ENCODE data around the gene HDAC1. TPM values are rescaled to one million over a fixed set of nuclear protein-coding genes. Genes with fewer than 3 reads are reported as not detected.

HDAC1 gene
- total and polyA plus RNA-seq, 4 donors: 37.2 to 79.3 (median 67.3) TPM

- Histone ChIP-seq H3K36me3 (ENCODE audit: control insufficient read depth, insufficient read depth, low read length) (peaks cover 39% of the 10 kb centered on the region), H3K4me1 (ENCODE audit: control insufficient read depth, insufficient read depth, low read length) (peaks cover 74% of the 10 kb centered on the region), H3K27ac (ENCODE audit: low read depth, low read length) (peak overlapping the region; percentile 42), H3K4me3 (ENCODE audit: low read depth, low read length) (peak overlapping the region; percentile 63), H3K27me3 (ENCODE audit: control insufficient read depth, insufficient read depth, low read length) (no peaks in the 10 kb centered on the region), H3K9me3 (ENCODE audit: control insufficient read depth, insufficient read depth, low read length) (no peaks in the 10 kb centered on the region)
- DNase-seq (ENCODE audit: low read depth in 4 of 6, low spot score in 6 of 6): no peak
- WGBS (ENCODE audit: insufficient coverage): 0% methylated on average over 33 of the region's 34 CpGs
Observed at GRCh38 chr1:32335535-32335789, 43.6 kb downstream of the HDAC1 start.

GRCh38 chr1:32335790-32336590 lies 44.1 kb downstream of the HDAC1 start, which contains the start of gene MARCKSL1:
TSS of gene MARCKSL1 (minus strand) at chr1:32336233. CDS start at chr1:32336033, 200 bp downstream.
- WGBS (ENCODE audit: insufficient coverage): 0% methylated on average over 95 of the region's 95 CpGs

GRCh38 chr1:32336591-32336932 lies 44.7 kb downstream of the HDAC1 start:
- H3K27ac ChIP-seq (ENCODE audit: low read depth, low read length): peak overlapping the region; percentile 95
- H3K4me3 ChIP-seq (ENCODE audit: low read depth, low read length): peak overlapping the region; percentile 52
- WGBS (ENCODE audit: insufficient coverage): 36% methylated on average over 14 of the region's 15 CpGs
- H3K4me1 ChIP-seq (ENCODE audit: control insufficient read depth, insufficient read depth, low read length): peaks cover 82% of the 10 kb centered on the region
- no peaks in the 10 kb centered on the region for H3K27me3 ChIP-seq (ENCODE audit: control insufficient read depth, insufficient read depth, low read length)
- H3K9me3 ChIP-seq (ENCODE audit: control insufficient read depth, insufficient read depth, low read length): no peaks in the 10 kb centered on the region
- DNase-seq (ENCODE audit: low read depth in 4 of 6, low spot score in 6 of 6): no peak
- peaks cover 28% of the 10 kb centered on the region for H3K36me3 ChIP-seq (ENCODE audit: control insufficient read depth, insufficient read depth, low read length)

More at GRCh38 chr1:32335790-32336590, 44.1 kb downstream of the HDAC1 start, which contains the start of gene MARCKSL1:
- H3K27me3 ChIP-seq (ENCODE audit: control insufficient read depth, insufficient read depth, low read length): no peaks in the 10 kb centered on the region
- peaks cover 33% of the 10 kb centered on the region for H3K36me3 ChIP-seq (ENCODE audit: control insufficient read depth, insufficient read depth, low read length)
- H3K9me3 ChIP-seq (ENCODE audit: control insufficient read depth, insufficient read depth, low read length): no peaks in the 10 kb centered on the region
- H3K4me1 ChIP-seq (ENCODE audit: control insufficient read depth, insufficient read depth, low read length): peaks cover 77% of the 10 kb centered on the region
- H3K27ac ChIP-seq (ENCODE audit: low read depth, low read length): peak within 1 kb of the TSS; percentile 95
- DNase-seq (ENCODE audit: low read depth in 4 of 6, low spot score in 6 of 6): peak in 4 of 6 donors; percentile 75 to 96 (median 89)
- H3K4me3 ChIP-seq (ENCODE audit: low read depth, low read length): peak within 1 kb of the TSS; percentile 63

GRCh38 chr1:32336963-32337675 lies 45.2 kb downstream of the HDAC1 start:
- no peaks in the 10 kb centered on the region for H3K27me3 ChIP-seq (ENCODE audit: control insufficient read depth, insufficient read depth, low read length)
- no peak for DNase-seq (ENCODE audit: low read depth in 4 of 6, low spot score in 6 of 6)
- H3K27ac ChIP-seq (ENCODE audit: low read depth, low read length): peak overlapping the region; percentile 95
- H3K4me3 ChIP-seq (ENCODE audit: low read depth, low read length): peak overlapping the region; percentile 52
- H3K36me3 ChIP-seq (ENCODE audit: control insufficient read depth, insufficient read depth, low read length): peaks cover 22% of the 10 kb centered on the region
- peaks cover 79% of the 10 kb centered on the region for H3K4me1 ChIP-seq (ENCODE audit: control insufficient read depth, insufficient read depth, low read length)
- 60% methylated on average over 1 of the region's 8 CpGs for WGBS (ENCODE audit: insufficient coverage)
- no peaks in the 10 kb centered on the region for H3K9me3 ChIP-seq (ENCODE audit: control insufficient read depth, insufficient read depth, low read length)

GRCh38 chr1:32337855-32338636 lies 46.2 kb downstream of the HDAC1 start:
- no peaks in the 10 kb centered on the region for H3K27me3 ChIP-seq (ENCODE audit: control insufficient read depth, insufficient read depth, low read length)
- DNase-seq (ENCODE audit: low read depth in 4 of 6, low spot score in 6 of 6): peak in 3 of 6 donors; percentile 48 to 85 (median 80)
- peaks cover 70% of the 10 kb centered on the region for H3K4me1 ChIP-seq (ENCODE audit: control insufficient read depth, insufficient read depth, low read length)
- H3K27ac ChIP-seq (ENCODE audit: low read depth, low read length): peak overlapping the region; percentile 95
- no peaks in the 10 kb centered on the region for H3K9me3 ChIP-seq (ENCODE audit: control insufficient read depth, insufficient read depth, low read length)
- WGBS (ENCODE audit: insufficient coverage): 28% methylated on average over 11 of the region's 16 CpGs
- peak overlapping the region; percentile 2 for H3K4me3 ChIP-seq (ENCODE audit: low read depth, low read length)
- peaks cover 13% of the 10 kb centered on the region for H3K36me3 ChIP-seq (ENCODE audit: control insufficient read depth, insufficient read depth, low read length)

- Histone ChIP-seq H3K36me3 (ENCODE audit: control insufficient read depth, insufficient read depth, low read length) (peaks cover 11% of the 10 kb centered on the region), H3K27ac (ENCODE audit: low read depth, low read length) (peak overlapping the region; percentile 95), H3K4me3 (ENCODE audit: low read depth, low read length) (peak overlapping the region; percentile 2), H3K27me3 (ENCODE audit: control insufficient read depth, insufficient read depth, low read length) (no peaks in the 10 kb centered on the region), H3K4me1 (ENCODE audit: control insufficient read depth, insufficient read depth, low read length) (peaks cover 67% of the 10 kb centered on the region), H3K9me3 (ENCODE audit: control insufficient read depth, insufficient read depth, low read length) (no peaks in the 10 kb centered on the region)
- WGBS (ENCODE audit: insufficient coverage): 59% methylated on average over 11 of the region's 14 CpGs
- DNase-seq (ENCODE audit: low read depth in 4 of 6, low spot score in 6 of 6): no peak
Observed at GRCh38 chr1:32338637-32339145, 46.8 kb downstream of the HDAC1 start.

GRCh38 chr1:32339363-32339978 lies 47.6 kb downstream of the HDAC1 start:
- no peaks in the 10 kb centered on the region for H3K9me3 ChIP-seq (ENCODE audit: control insufficient read depth, insufficient read depth, low read length)
- H3K36me3 ChIP-seq (ENCODE audit: control insufficient read depth, insufficient read depth, low read length): peaks cover 7% of the 10 kb centered on the region
- WGBS (ENCODE audit: insufficient coverage): 86% methylated on average over 3 of the region's 5 CpGs
- H3K27me3 ChIP-seq (ENCODE audit: control insufficient read depth, insufficient read depth, low read length): no peaks in the 10 kb centered on the region
- H3K27ac ChIP-seq (ENCODE audit: low read depth, low read length): peak overlapping the region; percentile 95
- H3K4me3 ChIP-seq (ENCODE audit: low read depth, low read length): no peak overlapping the region
- peaks cover 60% of the 10 kb centered on the region for H3K4me1 ChIP-seq (ENCODE audit: control insufficient read depth, insufficient read depth, low read length)
- no peak for DNase-seq (ENCODE audit: low read depth in 4 of 6, low spot score in 6 of 6)

GRCh38 chr1:32341186-32341757 lies 49.4 kb downstream of the HDAC1 start:
- Histone ChIP-seq H3K27ac (ENCODE audit: low read depth, low read length) (no peak overlapping the region), H3K4me1 (ENCODE audit: control insufficient read depth, insufficient read depth, low read length) (peaks cover 52% of the 10 kb centered on the region), H3K27me3 (ENCODE audit: control insufficient read depth, insufficient read depth, low read length) (no peaks in the 10 kb centered on the region), H3K9me3 (ENCODE audit: control insufficient read depth, insufficient read depth, low read length) (no peaks in the 10 kb centered on the region), H3K4me3 (ENCODE audit: low read depth, low read length) (no peak overlapping the region), H3K36me3 (ENCODE audit: control insufficient read depth, insufficient read depth, low read length) (peaks cover 2% of the 10 kb centered on the region)
- no peak for DNase-seq (ENCODE audit: low read depth in 4 of 6, low spot score in 6 of 6)
- WGBS (ENCODE audit: insufficient coverage): 59% methylated on average over 10 of the region's 11 CpGs

- H3K4me1 ChIP-seq (ENCODE audit: control insufficient read depth, insufficient read depth, low read length): peaks cover 45% of the 10 kb centered on the region
- 92% methylated on average over 3 of the region's 5 CpGs for WGBS (ENCODE audit: insufficient coverage)
- no peak for DNase-seq (ENCODE audit: low read depth in 4 of 6, low spot score in 6 of 6)
- no peaks in the 10 kb centered on the region for H3K9me3 ChIP-seq (ENCODE audit: control insufficient read depth, insufficient read depth, low read length)
- H3K36me3 ChIP-seq (ENCODE audit: control insufficient read depth, insufficient read depth, low read length): peaks cover 1% of the 10 kb centered on the region
- H3K27ac ChIP-seq (ENCODE audit: low read depth, low read length): no peak overlapping the region
- no peaks in the 10 kb centered on the region for H3K27me3 ChIP-seq (ENCODE audit: control insufficient read depth, insufficient read depth, low read length)
- H3K4me3 ChIP-seq (ENCODE audit: low read depth, low read length): no peak overlapping the region
Observed at GRCh38 chr1:32341971-32342370, 50.1 kb downstream of the HDAC1 start.

Data from spinal cord (tissue), 10 donors.